Epithelial cell of proximal tubule (primary cell): Measurements from ENCODE around the gene FOXE3. TPM values are rescaled to one million over a fixed set of nuclear protein-coding genes. Genes with fewer than 3 reads are reported as not detected.
A peak's percentile ranks its signal among the peaks of the same experiment; 100 is the strongest.

Experiments
- DNase-seq: peaks from one replicate; pipeline ENCODE4 v3.0.0-alpha.2; 2011; ENCODE audit warnings: low read depth
- H3K4me3 ChIP-seq: 2 replicates; pipeline ENCODE4 v1.5.1; 2011; ENCODE audit warnings: low read depth, mild to moderate bottlenecking, low read length
- CTCF ChIP-seq: conservative IDR thresholded peaks from 2 replicates; pipeline ENCODE4 v1.5.1; 2012; ENCODE audit warnings: low read depth, mild to moderate bottlenecking, low read length
- total RNA-seq: library from RNA; depleted of rRNA; stranded (reverse); fragments of >200 nt; gene quantifications from 2 replicates; pipeline ENCODE4 v1.2.3, GENCODE V29; 2015

Gene FOXE3
- total RNA-seq, 1 donor from 2014 or later = not detected

DNA sequence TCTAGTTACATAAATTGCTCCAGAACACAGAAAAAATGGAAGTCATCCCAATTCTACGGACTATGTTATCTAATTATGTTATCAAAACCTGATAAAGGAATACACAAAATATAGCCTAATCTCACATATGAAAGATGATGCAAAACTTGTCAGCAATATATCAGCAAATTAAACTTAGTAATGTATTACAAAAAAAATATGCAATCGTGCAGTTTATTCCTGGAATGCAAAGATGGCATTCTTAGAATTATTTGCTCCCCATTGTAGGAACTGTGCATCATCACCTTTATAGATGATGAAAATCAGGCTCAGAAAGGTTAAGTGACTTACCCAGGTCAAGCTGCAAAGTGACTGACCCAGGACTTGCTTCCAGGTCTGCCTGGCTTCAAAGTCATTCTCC, 7.8 kb downstream of the FOXE3 start:
- DNase-seq = no peak
- no peak for TF ChIP-seq CTCF
- no peak overlapping the region for H3K4me3 ChIP-seq

GRCh38 chr1:47424336-47424982, 8.4 kb downstream of the FOXE3 start:
- DNase-seq = no peak
- TF ChIP-seq CTCF = peak; percentile 86
- H3K4me3 ChIP-seq = no peak overlapping the region

DNA sequence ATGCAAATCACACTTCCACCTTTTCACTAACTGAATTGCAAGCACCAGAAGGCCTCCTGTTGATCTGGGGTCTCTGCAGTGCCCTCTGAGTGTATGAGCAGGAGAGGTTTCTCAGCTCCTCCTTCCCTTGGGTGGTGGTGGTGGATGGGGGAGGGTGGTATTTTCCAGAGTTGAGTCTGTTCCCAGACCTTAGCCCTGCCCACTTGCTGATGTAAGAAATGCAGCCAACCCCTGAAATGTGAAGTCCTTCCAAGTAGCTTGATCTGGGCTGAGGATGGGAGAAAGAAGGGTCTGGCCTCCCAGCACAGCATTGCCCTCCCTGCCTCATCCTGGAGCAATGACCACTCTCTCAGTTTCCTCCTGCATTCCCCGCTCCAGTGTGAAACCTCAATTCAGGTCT, 15.4 kb downstream of the FOXE3 start:
- H3K4me3 ChIP-seq = no peak overlapping the region
- DNase-seq = no peak
- no peak for TF ChIP-seq CTCF

DNA sequence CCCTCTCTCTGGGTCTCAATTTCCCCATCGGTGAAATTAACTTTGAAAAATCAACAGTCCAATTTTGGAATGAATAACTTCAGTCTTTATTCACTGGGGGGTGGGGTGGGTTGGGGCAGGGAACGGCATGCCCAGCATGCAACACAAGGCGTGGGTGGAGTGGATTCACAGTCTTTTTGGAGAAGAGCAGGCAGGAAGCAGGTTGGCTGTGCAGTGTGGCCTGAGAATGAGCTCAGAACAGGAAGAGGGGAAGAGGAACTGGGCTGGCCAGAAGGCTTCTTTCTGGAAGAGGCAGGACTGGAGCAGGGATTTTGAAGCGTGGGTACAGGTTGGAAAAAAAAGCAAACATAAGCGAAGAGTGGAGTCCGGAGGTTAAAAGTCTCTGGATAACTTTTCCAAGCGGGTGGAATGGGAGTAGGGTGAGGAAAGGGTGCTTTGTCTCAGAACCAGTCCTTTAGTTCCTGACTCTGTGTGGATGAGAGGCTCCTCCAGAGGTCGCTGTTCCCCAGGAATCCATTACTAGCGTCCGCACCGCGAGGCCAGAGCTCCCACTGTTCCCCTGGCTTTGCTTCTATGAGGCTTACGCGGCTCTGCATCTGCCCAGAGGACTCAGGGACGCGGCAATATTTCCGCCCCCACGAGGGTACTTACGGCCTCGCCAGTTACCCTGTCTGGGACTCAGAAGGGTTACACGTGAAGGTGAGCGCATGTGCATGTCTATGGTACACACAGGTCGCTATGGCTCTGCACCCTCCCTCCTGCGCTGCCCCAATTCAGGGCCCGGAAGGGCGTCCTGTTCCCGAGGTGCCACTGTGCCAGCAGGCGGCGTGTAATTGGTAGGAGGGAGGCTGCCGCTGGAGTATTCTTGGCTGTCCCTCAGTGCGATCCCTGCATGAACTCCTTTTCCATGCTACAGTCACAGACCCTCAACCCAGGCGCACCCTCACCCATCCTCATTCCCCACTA, 16.3 kb downstream of the FOXE3 start:
- no peak for DNase-seq
- peak; percentile 90 for TF ChIP-seq CTCF
- no peak overlapping the region for H3K4me3 ChIP-seq

GRCh38 chr1:47433037-47433421, 16.9 kb downstream of the FOXE3 start:
- no peak for DNase-seq
- TF ChIP-seq CTCF = no peak
- H3K4me3 ChIP-seq = no peak overlapping the region

DNA sequence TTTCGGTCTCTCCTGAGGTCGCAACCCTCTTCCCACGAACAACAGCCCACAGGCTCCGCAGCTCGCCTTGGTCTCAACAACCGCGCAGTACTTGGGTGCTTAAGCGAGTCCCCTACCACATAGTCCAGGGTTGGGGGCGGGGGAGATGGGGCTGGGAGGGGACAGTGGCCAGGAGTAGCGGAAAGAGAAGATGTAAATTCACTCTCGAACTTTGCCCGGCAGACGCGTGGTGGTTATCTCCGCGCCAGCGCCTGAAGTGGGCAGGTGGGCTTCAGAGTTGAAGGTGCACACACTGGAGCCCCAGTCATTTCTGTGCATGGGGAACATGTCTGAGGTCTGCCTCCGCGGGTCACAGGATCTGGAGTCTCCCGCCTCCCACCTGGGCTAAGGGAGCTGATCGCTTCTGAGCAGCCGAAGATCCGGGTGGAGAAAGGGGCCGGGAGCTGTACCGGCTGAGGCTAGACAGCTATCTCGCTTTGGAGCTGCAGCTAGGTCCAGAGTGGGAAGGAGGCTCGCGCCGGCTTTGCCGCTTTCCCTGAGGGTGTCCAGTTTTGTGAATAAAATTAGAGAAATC, 17.5 kb downstream of the FOXE3 start:
- H3K4me3 ChIP-seq = no peak overlapping the region
- no peak for DNase-seq
- no peak for TF ChIP-seq CTCF
